Measurements from ENCODE around the gene TTLL9. TPM values are rescaled to one million over a fixed set of nuclear protein-coding genes. Genes with fewer than 3 reads are reported as not detected.
"Not testable (repeated sequence)": the region's sequence is repeated elsewhere in the genome, so short reads cannot be mapped to it uniquely, and the experiment has no call there.

The TTLL9 gene
- total RNA-seq, 4 donors from 2014 or later: 0.16 TPM; not detected in 3

GRCh38 chr20:31926493-31926892 is 56.1 kb downstream of the TTLL9 start:
- H3K4me3 ChIP-seq (ENCODE audit: low read depth, poor library complexity, severe bottlenecking): no peak overlapping the region
- WGBS, 2 donors: 89 to 94% methylated on average over 2 of the region's 2 CpGs
- DNase-seq (ENCODE audit: low spot score in 2 of 2): no peak
- TF ChIP-seq POLR2A (IDR thresholded peaks at IDR 0.05): no peak
- TF ChIP-seq CTCF (IDR thresholded peaks at IDR 0.05): no peak
- intact Hi-C loops (cut with DNase I; ENCODE audit: low total_unique reads): no loop called here

- no peak for DNase-seq (ENCODE audit: low spot score in 2 of 2)
- no peak for TF ChIP-seq POLR2A (IDR thresholded peaks at IDR 0.05)
- no peak for TF ChIP-seq CTCF (IDR thresholded peaks at IDR 0.05)
- 72 to 77% methylated on average over 8 of the region's 8 CpGs for WGBS, 2 donors
- H3K4me3 ChIP-seq (ENCODE audit: low read depth, poor library complexity, severe bottlenecking): no peak overlapping the region
- intact Hi-C loops (cut with DNase I; ENCODE audit: low total_unique reads): no loop called here
Observed at GRCh38 chr20:31927627-31928159, 57.3 kb downstream of the TTLL9 start.

GRCh38 chr20:31929631-31930030 is 59.2 kb downstream of the TTLL9 start:
- intact Hi-C loops (cut with DNase I; ENCODE audit: low total_unique reads); DNase-seq (ENCODE audit: low spot score in 2 of 2); H3K4me3 ChIP-seq (ENCODE audit: low read depth, poor library complexity, severe bottlenecking): not testable (repeated sequence)
- 84 to 88% methylated on average over 4 of the region's 4 CpGs for WGBS, 2 donors

- no peak for TF ChIP-seq CTCF (IDR thresholded peaks at IDR 0.05)
- TF ChIP-seq POLR2A (IDR thresholded peaks at IDR 0.05): no peak
- intact Hi-C loops (cut with DNase I; ENCODE audit: low total_unique reads): no loop called here
- no peak for DNase-seq (ENCODE audit: low spot score in 2 of 2)
- 57 to 58% methylated on average over 5 of the region's 5 CpGs for WGBS, 2 donors
- H3K4me3 ChIP-seq (ENCODE audit: low read depth, poor library complexity, severe bottlenecking): no peak overlapping the region
Observed at GRCh38 chr20:31930779-31931178, 60.3 kb downstream of the TTLL9 start.

GRCh38 chr20:31933698-31934097 is 63.3 kb downstream of the TTLL9 start:
- no peak for DNase-seq (ENCODE audit: low spot score in 2 of 2)
- no peak overlapping the region for H3K4me3 ChIP-seq (ENCODE audit: low read depth, poor library complexity, severe bottlenecking)
- no peak for TF ChIP-seq CTCF (IDR thresholded peaks at IDR 0.05)
- WGBS, 2 donors: 50 to 66% methylated on average over 10 of the region's 10 CpGs
- intact Hi-C loops (cut with DNase I; ENCODE audit: low total_unique reads): no loop called here

- DNase-seq (ENCODE audit: low spot score in 2 of 2): no peak
- 87 to 90% methylated on average over 12 to 14 of the region's 14 CpGs for WGBS, 2 donors
- H3K4me3 ChIP-seq (ENCODE audit: low read depth, poor library complexity, severe bottlenecking): no peak overlapping the region
- intact Hi-C loops (cut with DNase I; ENCODE audit: low total_unique reads): no loop called here
- TF ChIP-seq POLR2A (IDR thresholded peaks at IDR 0.05) (no peak), CTCF (IDR thresholded peaks at IDR 0.05) (no peak)
Observed at GRCh38 chr20:31934491-31934890, 64.1 kb downstream of the TTLL9 start.

Measured in lower leg skin (tissue), 4 donors.